OCI-LY3 (cell line): ENCODE data around the gene C1QTNF6.
"Not testable (repeated sequence)": the region's sequence is repeated elsewhere in the genome, so short reads cannot be mapped to it uniquely, and the experiment has no call there.

ENCODE experiments used
- H2AFZ ChIP-seq: fragments of 200-600, 300-600 bp; shearing (Covaris generic); 2 replicates; pipeline ENCODE4 v1.6.0; 2014; ENCODE audit warnings: antibody characterized with exemption, low read depth, low read length
- H3K27ac ChIP-seq: fragments of 200-600, 300-600 bp; sonication (generic); 2 replicates; pipeline ENCODE4 v1.5.1; 2014; ENCODE audit warnings: mild to moderate bottlenecking, low read length, moderate library complexity, mixed read lengths
- H3K27me3 ChIP-seq: fragments of 200-600, 300-600 bp; sonication (generic); 2 replicates; pipeline ENCODE4 v1.6.1; 2014; ENCODE audit warnings: low read depth, low read length, mixed read lengths
- H3K36me3 ChIP-seq: fragments of 200-600, 300-600 bp; sonication (generic); replicated peaks from 2 replicates; pipeline ENCODE3; 2014; ENCODE audit warnings: low read depth, low read length, mixed read lengths
- H3K4me1 ChIP-seq: fragments of 300-600, 200-600 bp; sonication (generic); 2 replicates; pipeline ENCODE4 v1.6.1; 2014; ENCODE audit warnings: low read length, mixed read lengths
- H3K4me2 ChIP-seq: fragments of 200-600, 300-600 bp; sonication (generic); 2 replicates; pipeline ENCODE4 v1.6.1; 2014; ENCODE audit warnings: low read length, mixed read lengths
- H3K4me3 ChIP-seq: fragments of 300-600, 200-600 bp; sonication (generic); 2 replicates; pipeline ENCODE4 v1.5.1; 2014; ENCODE audit warnings: antibody characterized with exemption, mild to moderate bottlenecking, low read length, moderate library complexity
- H3K79me2 ChIP-seq: fragments of 300-600, 200-600 bp; shearing (Covaris generic); 2 replicates; pipeline ENCODE4 v1.6.1; 2014; ENCODE audit warnings: mild to moderate bottlenecking, low read length, mixed read lengths
- H3K9ac ChIP-seq: fragments of 300-600, 200-600 bp; shearing (Covaris generic); 2 replicates; pipeline ENCODE4 v1.6.0; 2014; ENCODE audit warnings: mild to moderate bottlenecking, low read length, moderate library complexity
- H3K9me3 ChIP-seq: fragments of 200-600, 300-600 bp; shearing (Covaris generic); 2 replicates; pipeline ENCODE4 v1.6.1; 2014; ENCODE audit warnings: low read length, mixed read lengths; ENCODE audit not compliant: insufficient read depth
- H4K20me1 ChIP-seq: fragments of 200-600, 300-600 bp; sonication (generic); 2 replicates; pipeline ENCODE4 v1.6.1; 2016; ENCODE audit warnings: low read length, mixed read lengths; ENCODE audit not compliant: insufficient read depth
- EZH2phosphoT487 ChIP-seq: fragments of 200-600 bp; shearing (Covaris generic); IDR thresholded peaks from 2 replicates; pipeline ENCODE4 v1.6.1; 2018; ENCODE audit warnings: antibody characterized with exemption, mixed run types, low read depth
- TF ChIP-seq, protein P1 (sequence below): fragments of 200-600, 300-600 bp; sonication (generic); IDR thresholded peaks from 2 replicates; pipeline ENCODE4 v1.5.1; 2014; ENCODE audit warnings: antibody characterized with exemption, low read length, low read depth

Gene C1QTNF6

GRCh38 chr22:37203354-37204044, 15.5 kb upstream of the C1QTNF6 start:
- H3K27me3 ChIP-seq, result no peaks in the 10 kb centered on the region
- no peak overlapping the region for H3K4me3 ChIP-seq
- H3K36me3 ChIP-seq, result no peaks in the 10 kb centered on the region
- H3K79me2 ChIP-seq, result no peaks in the 10 kb centered on the region
- H3K4me2 ChIP-seq, result no peak overlapping the region
- H3K27ac ChIP-seq, result no peak overlapping the region
- H3K9ac ChIP-seq, result no peak overlapping the region
- no peak overlapping the region for H2AFZ ChIP-seq
- H3K4me1 ChIP-seq, result peaks cover 20% of the 10 kb centered on the region
- no peaks in the 10 kb centered on the region for H3K9me3 ChIP-seq
- H4K20me1 ChIP-seq, result no peaks in the 10 kb centered on the region
- TF ChIP-seq, protein P1, sequence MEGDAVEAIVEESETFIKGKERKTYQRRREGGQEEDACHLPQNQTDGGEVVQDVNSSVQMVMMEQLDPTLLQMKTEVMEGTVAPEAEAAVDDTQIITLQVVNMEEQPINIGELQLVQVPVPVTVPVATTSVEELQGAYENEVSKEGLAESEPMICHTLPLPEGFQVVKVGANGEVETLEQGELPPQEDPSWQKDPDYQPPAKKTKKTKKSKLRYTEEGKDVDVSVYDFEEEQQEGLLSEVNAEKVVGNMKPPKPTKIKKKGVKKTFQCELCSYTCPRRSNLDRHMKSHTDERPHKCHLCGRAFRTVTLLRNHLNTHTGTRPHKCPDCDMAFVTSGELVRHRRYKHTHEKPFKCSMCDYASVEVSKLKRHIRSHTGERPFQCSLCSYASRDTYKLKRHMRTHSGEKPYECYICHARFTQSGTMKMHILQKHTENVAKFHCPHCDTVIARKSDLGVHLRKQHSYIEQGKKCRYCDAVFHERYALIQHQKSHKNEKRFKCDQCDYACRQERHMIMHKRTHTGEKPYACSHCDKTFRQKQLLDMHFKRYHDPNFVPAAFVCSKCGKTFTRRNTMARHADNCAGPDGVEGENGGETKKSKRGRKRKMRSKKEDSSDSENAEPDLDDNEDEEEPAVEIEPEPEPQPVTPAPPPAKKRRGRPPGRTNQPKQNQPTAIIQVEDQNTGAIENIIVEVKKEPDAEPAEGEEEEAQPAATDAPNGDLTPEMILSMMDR, result no peak
- TF ChIP-seq EZH2phosphoT487, result no peak

DNA sequence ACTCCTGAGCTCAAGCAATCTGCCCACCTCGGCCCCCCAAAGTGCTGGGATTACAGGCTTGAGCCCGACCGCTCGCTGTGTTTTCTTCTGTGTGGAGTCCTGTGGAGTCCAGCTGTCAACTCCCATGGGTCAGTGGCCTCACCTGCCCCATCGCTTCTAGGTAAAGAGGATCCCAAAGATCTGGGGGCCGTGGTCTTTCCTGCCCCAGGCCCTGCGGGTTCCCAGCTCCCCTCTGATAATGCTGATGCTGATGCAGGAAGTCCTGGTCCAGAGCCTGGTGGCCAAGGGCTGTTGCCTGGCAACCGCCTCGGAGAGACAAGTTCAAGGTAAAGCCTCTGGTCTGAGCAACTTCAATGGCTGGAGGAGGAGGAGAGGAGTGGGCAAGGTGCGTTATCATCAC, 14.7 kb upstream of the C1QTNF6 start:
- Histone ChIP-seq H3K27me3 (no peaks in the 10 kb centered on the region), H3K4me1 (peaks cover 26% of the 10 kb centered on the region), H3K9ac (no peak overlapping the region), H3K36me3 (no peaks in the 10 kb centered on the region), H3K79me2 (no peaks in the 10 kb centered on the region), H3K9me3 (no peaks in the 10 kb centered on the region), H3K27ac (no peak overlapping the region), H3K4me2 (no peak overlapping the region), H2AFZ (no peak overlapping the region), H4K20me1 (no peaks in the 10 kb centered on the region), H3K4me3 (no peak overlapping the region)
- no peak for TF ChIP-seq EZH2phosphoT487

DNA sequence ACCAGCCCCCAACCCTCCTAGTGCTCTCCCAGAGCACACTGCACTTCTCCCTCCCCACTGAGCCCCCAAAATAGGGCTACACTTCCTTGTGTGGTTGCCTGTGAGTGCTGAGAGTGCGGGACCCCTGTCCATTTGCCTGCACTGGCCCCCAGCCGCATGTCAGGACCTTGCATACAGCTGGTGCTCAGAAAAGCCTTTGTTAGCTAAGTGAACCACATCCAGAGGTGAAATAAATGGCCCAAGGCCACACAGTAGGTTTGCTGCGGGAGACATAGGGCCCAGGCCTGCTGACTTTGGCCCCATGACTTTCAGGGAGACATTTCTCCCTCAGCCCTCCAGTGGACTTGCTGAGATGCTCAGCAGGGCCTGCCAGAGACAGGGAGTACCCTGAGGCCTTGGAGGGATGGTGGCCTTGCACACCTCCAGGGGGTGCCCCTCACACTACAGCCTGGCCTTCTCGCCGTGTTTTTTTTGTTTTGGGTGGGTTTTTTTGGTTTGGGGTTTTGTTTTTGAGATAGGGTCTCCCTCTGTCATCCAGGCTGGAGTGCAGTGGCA, 14.0 kb upstream of the C1QTNF6 start:
- Histone ChIP-seq H4K20me1 (no peaks in the 10 kb centered on the region), H3K4me1 (peaks cover 26% of the 10 kb centered on the region), H3K27ac (no peak overlapping the region), H3K79me2 (no peaks in the 10 kb centered on the region), H3K9me3 (no peaks in the 10 kb centered on the region), H3K36me3 (peaks cover 4% of the 10 kb centered on the region), H3K4me2 (no peak overlapping the region), H2AFZ (no peak overlapping the region), H3K4me3 (no peak overlapping the region), H3K9ac (no peak overlapping the region), H3K27me3 (no peaks in the 10 kb centered on the region)
- TF ChIP-seq EZH2phosphoT487, result no peak
- TF ChIP-seq, protein P1, result no peak

- not testable (repeated sequence) for H3K27ac ChIP-seq, H3K36me3 ChIP-seq, H3K4me2 ChIP-seq, H2AFZ ChIP-seq, H3K9ac ChIP-seq, H3K27me3 ChIP-seq, H3K9me3 ChIP-seq, H4K20me1 ChIP-seq, H3K4me3 ChIP-seq, H3K79me2 ChIP-seq
- H3K4me1 ChIP-seq, result peaks cover 26% of the 10 kb centered on the region
These were observed 13.4 kb upstream of the C1QTNF6 start for GRCh38 chr22:37201443-37201820.

GRCh38 chr22:37199760-37200108, 11.7 kb upstream of the C1QTNF6 start:
- Histone ChIP-seq H2AFZ (peak overlapping the region; percentile 80), H3K4me2 (peak overlapping the region; percentile 81), H3K9me3 (no peaks in the 10 kb centered on the region), H4K20me1 (no peaks in the 10 kb centered on the region), H3K4me3 (peak overlapping the region; percentile 68), H3K4me1 (peaks cover 26% of the 10 kb centered on the region), H3K36me3 (peaks cover 6% of the 10 kb centered on the region), H3K27me3 (no peaks in the 10 kb centered on the region), H3K9ac (peak overlapping the region; percentile 75), H3K79me2 (no peaks in the 10 kb centered on the region), H3K27ac (peak overlapping the region; percentile 68)
- TF ChIP-seq EZH2phosphoT487, result no peak
- TF ChIP-seq, protein P1, result no peak
